AG09319 (cell line): Measurements from ENCODE around the gene UBQLN4.

Experiments
- DNase-seq: peaks from one replicate; pipeline ENCODE4 v3.0.0-alpha.2; 2010; ENCODE audit warnings: low read depth; ENCODE audit errors: extremely low read depth
- TF ChIP-seq, protein P1 (sequence below): IDR thresholded peaks from 2 replicates; pipeline ENCODE4 v1.5.1; 2011; ENCODE audit warnings: low read depth, mild to moderate bottlenecking, inconsistent platforms, low read length, moderate library complexity

The UBQLN4 gene

DNA sequence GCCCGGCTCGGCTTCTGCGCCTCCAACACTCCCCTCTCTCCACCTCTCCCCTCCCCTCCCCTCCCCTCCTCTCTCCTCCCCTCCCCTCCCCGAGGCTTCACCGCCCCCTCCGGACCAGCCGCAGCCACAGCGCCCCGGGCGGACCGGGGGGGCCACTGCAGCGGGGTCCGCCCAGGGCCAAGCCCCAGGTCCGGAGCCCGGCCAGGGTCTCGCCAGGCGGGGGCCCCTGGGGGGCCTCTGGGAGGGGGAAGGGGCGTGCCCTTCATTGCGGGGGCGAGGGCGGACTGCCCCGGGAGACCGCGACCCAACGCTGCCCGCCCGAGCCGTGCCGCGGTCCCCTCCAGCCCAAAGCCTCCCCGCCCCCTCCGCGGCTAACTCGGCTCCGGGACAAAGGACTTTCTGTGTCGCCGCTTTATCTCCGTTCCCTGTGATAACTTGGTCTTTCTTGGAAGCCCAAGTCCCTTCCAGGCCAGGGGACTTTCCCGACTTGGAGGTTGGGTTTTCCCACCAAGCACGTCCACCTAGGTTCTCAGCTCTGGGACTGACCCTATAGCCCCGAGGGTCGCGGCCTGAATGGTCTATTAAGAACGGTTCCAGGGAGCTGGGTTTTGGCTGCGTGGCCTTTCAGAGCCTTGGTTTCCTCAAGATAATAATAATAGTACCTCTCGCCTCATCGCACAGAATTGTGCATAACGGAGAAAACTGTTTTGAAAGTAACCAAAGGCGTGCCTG lies at the start of gene UBQLN4:
Gene UBQLN4 (minus strand): TSS at position 31 of the 732 bp plus-strand sequence. CDS start 97 bp downstream, outside the sequence.
- TF ChIP-seq, protein P1, sequence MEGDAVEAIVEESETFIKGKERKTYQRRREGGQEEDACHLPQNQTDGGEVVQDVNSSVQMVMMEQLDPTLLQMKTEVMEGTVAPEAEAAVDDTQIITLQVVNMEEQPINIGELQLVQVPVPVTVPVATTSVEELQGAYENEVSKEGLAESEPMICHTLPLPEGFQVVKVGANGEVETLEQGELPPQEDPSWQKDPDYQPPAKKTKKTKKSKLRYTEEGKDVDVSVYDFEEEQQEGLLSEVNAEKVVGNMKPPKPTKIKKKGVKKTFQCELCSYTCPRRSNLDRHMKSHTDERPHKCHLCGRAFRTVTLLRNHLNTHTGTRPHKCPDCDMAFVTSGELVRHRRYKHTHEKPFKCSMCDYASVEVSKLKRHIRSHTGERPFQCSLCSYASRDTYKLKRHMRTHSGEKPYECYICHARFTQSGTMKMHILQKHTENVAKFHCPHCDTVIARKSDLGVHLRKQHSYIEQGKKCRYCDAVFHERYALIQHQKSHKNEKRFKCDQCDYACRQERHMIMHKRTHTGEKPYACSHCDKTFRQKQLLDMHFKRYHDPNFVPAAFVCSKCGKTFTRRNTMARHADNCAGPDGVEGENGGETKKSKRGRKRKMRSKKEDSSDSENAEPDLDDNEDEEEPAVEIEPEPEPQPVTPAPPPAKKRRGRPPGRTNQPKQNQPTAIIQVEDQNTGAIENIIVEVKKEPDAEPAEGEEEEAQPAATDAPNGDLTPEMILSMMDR = peak; percentile 32
- peak; percentile 70 for DNase-seq

DNA sequence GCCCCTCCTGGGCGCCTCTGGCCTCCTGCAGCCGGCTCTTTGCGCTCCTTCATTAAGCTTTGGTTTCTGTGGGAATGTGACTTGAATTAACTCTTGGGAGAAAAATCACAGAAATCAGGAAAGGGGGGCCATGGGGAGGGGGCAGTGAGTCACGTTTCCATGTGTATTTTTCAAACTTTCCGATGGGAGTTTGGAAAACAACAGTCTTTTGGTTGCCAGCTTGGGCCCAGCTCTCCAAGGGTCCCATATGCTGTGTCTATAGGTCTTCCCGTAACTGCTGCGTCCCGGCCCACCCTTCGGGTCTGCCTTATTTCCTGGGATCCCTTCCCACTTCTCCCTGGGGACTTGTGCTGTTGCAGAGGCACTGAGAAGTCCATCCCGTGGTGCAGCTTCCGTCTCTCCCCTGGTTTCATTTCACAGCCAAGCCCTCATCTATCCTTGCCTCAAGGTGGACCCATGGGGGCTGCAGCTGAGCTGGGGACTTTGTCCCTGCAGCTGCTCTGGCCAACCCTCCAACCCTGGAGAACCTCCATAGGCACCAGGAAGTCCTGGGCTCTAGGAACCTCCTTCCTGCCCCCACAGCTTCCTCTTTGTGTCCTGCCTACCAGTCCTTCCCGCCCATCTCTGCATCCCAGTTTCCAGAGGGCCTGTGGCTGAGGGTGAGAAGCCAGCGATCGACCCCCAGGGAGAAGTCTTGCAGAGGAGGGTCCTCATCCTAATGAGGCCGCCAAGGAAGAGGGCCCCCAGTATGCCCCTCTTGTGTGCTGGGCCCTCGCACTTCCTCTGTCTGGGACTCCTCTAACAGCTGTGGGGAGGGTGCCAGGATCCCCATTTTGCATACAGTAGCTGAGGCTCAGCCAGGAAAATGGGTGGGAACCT lies 49.3 kb upstream of the UBQLN4 start:
- TF ChIP-seq, protein P1 = no peak
- DNase-seq = no peak

DNA sequence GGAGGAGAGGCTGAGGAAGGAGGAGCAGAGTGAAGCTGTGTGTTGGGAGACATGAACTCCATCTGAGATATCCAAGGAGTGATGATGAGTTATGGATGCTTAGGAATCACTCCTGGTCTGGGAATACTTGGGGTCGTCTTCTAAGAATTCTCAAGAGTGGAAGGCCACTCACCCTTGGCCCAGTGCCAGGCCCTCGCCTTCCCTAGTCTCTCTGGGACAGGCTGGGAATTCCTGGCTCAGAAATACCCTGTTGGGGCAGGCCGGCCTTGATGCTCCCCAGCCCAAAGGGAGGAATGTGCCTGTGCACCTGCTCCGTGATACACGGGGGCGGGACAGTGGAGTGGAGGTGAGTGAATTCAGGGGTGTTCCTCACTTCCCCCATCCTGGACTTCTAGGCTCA lies 48.3 kb upstream of the UBQLN4 start:
- DNase-seq = no peak
- TF ChIP-seq, protein P1 = no peak

DNA sequence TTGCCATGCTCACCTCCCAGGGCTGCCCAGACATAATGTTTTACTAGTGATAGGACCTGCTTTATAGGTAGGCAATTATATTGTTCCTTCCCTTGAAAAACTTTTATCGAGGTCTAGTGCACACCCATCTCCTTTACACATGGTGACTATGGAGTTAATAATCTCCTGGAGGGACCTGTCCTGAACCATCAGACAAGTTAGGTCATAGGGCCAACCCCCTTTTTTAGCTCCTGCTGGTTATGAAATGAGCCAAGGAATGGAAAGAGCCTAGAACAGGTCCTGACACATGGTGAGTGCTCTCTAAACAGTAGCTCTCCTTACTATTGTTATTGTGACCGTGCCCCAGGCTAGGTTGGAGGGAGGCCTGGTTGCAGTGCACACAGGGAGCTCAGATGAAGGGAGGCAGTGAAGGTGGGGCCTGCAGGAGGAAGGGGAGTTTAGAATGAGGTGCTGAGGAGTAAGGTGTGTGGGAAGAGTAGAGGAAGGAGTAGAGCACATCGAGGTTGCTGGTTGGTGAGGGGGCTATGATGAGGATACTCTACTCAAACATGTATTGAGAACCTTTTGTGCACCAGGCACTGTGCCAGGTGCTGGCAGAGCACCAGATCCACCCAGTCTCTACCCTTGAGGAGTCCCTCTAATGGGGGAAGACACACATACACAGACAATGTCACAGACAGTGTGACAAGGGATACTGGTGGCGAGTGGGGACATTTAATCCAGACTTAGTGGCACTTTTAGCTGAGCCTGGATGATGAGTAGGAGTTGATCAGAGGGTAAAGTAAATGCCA lies 46.8 kb upstream of the UBQLN4 start:
- TF ChIP-seq, protein P1 = no peak
- DNase-seq = no peak

DNA sequence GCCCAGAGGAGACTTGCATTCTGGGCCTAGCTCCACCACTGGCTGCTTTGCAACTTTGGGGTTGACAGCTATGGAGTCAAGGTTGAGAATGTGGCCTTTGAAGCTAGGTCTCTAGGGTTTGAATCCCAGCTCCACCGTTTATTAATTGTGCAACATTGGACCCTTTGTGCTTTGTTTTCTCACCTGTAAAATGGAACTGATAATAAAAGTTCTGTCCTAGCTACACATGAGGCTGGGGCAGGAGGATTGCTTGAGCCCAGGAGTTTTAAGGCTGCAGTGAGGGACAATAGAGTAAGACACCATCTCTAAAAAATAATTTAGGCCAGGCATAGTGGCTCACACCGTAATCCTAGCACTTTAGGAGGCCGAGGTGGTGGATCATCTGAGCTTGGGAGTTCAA lies 45.7 kb upstream of the UBQLN4 start:
- TF ChIP-seq, protein P1 = no peak
- DNase-seq = no peak

DNA sequence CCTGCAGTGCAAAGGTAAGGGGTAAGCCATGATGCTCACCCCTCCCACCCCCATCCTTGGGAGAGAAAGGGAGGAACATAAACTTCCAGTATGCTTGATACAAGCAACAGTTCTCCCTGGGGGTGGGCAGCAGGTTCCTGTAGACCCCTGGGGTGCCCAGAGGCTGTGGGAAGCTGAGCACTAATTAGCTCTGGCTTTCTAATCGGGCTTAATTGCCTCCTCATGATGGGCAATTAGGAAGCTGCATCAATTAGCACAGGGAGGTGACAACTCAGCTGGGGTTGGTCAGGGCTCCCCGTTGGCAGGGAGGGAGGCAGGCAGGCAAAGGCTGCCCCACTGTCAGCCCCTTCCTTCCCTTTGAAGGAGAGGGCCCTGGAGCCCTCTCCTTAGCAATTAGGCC lies 45.2 kb upstream of the UBQLN4 start:
- TF ChIP-seq, protein P1 = no peak
- DNase-seq = no peak
